Activated CD4-positive, CD25-positive, alpha-beta regulatory T cell (primary cell): ENCODE measurements around the gene GSC.
"Not testable (repeated sequence)": the region's sequence is repeated elsewhere in the genome, so short reads cannot be mapped to it uniquely, and the experiment has no call there.

Experiments
- DNase-seq, 4 experiments: peaks; one replicate each; lab custom pipeline; 2025; lab: John Stamatoyannopoulos, UW

Gene GSC

GRCh38 chr14:94771906-94772490, 2.1 kb upstream of the GSC start:
- DNase-seq, result no peak

- no peak for DNase-seq
Measured at GRCh38 chr14:94771158-94771905, 1.4 kb upstream of the GSC start.

GRCh38 chr14:94770815-94771157, 873 bp upstream of the GSC start:
- DNase-seq, result no peak

DNA sequence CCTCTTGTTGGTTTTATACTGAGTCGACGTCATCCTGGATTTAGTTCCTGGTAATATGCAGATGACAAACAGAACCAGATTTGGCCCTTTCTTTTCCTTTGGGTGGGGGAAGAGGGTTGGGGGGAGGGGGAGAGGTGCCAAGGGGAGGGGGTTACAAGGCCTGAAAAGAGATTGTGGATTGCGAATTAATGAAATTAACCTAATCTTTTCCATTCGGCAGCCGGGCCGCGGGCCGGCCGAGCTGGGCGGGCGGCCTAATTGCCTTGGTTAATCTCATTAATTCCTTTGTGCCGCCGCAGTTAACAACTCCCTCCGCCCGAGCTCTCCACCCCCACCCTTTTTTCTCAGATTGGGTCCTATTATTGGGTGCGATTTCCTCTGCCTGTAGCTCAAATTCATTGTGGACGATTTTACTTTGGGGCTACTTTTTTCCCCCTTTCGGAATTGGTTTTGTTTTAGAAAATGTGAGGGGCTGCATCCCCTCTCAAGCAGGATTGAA, 387 bp upstream of the GSC start:
- no peak for DNase-seq

DNA sequence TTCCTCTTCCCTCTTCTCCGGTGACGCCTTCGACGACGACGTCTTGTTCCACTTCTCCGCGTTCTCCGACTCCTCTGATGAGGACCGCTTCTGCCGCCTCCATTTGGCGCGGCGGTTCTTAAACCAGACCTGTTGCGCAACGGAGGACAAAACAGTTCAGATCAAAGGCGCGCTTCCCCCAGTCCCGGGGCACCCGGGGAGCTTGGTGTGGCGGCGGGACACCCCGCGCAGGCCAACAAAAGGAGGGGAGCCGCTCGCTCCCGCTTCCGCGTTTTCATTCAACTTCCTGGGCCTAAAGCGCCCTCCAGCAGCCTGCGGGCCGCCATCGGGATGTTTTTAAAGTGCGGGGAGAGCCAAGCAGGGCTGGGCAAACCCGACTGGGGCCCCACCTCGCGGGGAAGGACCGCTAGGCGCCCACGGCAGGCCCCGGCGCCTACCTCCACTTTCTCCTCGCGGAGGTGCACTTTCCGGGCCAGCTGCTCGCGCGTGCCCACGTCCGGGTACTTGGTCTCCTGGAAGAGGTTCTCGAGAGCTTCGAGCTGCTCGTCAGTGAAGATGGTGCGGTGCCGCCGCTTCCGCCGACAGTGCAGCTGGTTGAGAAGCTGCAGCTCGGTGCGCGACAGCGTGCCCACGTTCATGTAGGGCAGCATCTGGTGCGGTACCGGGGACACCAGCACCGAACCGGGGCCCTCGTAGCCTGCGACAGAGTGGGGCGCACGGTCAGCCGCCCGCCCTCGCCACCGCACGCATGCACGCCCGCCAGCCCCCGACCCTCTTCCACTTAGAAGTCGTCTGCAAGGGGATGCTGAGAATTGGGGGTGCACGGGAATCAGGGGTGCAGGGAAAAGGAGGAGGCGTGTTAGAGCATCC, 1.2 kb downstream of the GSC start:
- no peak for DNase-seq

GRCh38 chr14:94768141-94768520, 1.8 kb downstream of the GSC start:
- DNase-seq, result no peak

DNA sequence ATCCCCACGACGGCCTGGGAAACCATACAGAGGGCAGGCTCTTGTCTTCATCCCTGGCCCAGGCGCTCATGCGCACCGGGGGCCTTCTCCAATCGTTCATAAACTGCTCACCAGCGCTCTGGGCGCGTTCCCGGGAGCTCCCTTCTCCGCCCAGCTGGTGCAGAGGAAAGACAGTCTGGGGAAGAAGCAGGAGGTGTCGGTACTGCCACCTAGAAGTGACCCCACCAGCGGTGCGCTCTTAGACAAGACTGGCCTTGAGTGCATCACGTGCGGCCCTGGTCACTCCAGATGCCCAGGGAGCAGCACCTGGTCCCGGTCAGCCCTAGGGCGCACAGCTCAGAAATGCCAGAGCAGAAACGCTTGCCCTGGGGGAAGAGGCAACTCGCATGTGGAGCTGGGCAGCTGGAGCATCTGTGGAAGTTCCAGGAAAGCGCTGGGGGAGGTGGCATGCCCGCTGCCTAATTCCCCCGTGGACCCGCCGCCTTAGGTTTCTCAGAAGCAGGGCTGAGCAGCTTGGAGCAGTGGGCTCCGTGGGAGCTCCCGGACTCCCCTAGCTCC, 2.5 kb downstream of the GSC start:
- no peak for DNase-seq

DNA sequence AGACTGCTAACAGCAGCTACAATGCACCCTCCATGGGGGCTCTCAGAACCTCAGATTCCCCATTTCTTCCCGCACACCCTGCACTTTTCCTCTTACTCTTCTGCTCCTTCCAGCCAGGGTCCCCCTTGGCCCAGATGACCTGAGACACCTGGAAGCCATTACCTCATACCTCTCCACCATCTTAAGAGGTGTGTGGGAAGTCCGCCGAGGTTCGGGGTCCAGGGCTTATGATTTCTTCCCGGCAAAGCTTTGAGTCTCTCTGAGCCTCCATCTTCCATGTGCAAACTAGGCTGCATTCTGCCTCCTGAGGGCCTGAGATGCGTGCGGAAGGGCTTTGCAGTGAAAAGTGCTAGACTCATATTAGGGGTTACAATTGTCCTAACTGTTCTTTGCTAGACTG, 5.3 kb downstream of the GSC start:
- DNase-seq, result no peak

DNA sequence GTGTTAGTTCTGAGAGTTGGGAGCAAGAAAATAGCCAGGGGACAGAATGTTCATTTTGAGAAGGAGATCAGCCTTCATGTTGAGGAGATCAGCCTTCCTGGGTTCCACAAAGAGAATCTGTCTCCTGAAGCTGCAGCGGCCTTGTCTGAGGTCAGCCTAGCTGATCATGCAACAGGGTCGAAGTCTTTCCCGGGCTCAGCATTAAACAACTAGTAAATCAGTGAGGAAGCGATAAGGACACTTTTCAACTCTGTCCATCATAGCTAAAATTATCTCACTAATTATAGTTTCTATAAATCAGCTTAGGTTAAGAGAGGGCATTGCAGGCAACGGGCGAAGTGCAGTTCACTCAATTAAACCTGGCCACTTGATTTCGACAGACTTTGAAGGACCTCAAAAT, 7.5 kb downstream of the GSC start:
- no peak for DNase-seq

DNA sequence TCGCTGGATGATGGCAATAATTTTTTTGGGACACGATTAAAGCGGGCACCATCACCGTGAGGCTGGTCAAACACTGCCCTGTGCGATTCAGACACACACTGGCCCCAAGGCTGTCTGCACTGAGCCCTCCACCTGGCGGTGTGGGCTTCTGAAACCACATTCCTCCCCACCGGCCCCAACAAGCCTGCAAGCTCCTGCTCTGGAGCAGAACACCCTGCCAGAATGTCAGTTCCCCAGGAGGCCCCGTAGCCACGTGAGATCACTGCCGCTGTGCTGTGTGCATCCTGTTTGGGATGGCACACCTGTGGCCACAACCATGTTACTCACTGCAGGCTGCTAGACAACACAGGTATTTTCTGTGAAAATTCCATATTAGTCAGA, 7.9 kb downstream of the GSC start:
- DNase-seq, result no peak

GRCh38 chr14:94761348-94761996, 8.4 kb downstream of the GSC start:
- no peak for DNase-seq

DNA sequence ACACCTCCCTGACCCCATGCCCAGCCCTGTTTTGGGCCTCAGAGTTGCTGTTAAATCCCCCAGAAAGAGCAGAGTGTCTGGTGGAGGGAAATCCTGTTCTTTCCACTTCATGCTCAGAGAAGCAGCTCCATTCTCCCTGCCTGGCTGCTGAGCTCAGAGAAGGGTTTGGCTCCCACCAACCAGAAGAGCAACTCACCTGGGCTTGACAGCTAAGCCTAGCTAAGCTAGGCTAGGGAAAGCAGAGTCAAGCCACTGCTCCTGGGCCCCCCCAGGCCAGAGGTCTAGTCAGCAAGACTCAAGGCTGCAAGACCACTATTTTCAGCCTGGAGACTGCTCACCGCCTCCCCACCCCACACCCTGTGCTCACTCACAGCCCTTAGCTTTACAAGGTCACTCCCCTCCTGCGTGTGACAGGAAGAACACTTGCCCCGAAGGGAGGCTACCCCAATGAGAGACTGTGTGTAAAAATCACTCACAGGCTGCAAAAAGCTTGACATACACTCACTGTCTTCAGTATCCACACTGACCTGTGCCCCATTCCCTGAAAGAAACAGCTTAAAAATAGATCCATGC, 13.5 kb downstream of the GSC start:
- DNase-seq, result no peak

- no peak for DNase-seq
Measured at GRCh38 chr14:94754391-94754942, 15.4 kb downstream of the GSC start.

DNA sequence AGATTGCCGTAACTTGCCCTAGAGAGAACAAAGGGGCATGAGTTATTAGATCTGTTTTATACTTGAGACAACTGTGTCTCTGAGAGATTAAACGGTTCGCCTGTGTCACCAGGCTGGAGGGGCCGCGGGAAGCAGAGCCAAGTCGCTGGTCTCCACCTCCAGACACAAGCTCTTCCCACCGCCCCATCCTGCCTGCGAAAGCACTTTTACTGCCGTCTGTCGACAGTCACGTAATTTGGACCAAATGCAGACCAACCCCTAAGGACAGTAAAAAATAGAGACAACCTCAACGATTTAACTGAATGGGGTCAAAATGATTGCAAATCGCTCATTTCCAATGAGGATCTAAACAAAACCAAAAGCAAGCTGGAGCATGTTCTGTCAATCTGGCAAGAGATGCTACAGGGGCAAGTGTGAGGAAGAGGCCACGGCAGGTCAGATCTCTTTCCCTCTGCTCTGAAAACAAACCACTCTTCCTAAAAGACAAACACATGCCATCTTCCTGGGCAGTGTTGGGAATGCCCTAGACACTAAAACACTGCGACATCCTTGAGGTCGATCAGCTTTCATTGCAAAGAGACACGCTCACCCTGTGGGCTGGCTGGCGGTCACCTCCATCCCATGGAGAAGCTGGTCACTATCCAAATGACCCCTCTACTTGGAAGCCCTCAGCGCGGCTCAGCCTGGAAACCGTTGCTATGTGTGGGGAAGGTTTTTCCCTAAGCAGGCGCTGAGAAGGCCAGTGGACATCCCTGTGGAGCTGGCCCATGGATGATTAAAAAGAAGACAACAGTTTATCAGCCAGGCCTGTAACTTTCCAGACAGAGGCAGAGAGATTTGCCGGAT, 17.1 kb downstream of the GSC start:
- DNase-seq, result no peak

DNA sequence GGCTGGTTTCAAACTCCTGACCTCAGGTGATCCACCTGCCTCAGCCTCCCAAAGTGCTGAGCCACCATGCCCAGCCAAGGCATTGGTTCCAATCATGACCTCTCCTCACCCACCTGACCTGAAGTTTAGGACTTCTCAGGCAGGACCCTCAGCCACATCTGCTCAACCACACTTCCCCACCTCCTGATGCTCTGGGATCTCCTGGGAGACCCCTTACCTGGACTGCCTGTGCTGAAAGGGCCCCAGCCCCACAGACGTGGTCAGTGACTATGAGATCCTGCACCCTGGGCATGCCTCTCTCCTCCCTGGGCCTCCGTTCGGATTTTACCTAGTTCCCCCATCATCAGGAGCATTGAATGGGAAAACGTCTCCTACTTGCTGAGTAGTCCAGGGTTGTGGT, 18.0 kb downstream of the GSC start:
- no peak for DNase-seq

DNA sequence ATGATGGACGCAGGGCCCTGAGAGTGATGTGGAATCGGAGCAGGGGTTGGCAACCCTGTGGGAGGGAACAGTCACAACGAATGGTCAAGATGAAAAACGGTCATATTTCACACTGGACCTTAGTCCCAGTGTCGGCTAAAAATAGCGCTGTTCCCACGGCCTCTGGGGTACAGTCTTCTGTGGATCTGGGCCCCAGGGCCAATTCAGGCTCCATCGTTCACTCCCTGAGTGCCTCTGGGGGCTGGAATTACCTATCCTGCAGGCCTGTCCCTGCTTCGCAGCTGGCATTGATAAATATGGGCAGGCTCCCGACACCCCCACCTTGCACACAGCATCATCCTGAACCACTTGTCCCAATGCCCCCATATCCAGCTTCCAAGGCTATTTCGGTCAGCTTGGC, 18.6 kb downstream of the GSC start:
- no peak for DNase-seq

DNA sequence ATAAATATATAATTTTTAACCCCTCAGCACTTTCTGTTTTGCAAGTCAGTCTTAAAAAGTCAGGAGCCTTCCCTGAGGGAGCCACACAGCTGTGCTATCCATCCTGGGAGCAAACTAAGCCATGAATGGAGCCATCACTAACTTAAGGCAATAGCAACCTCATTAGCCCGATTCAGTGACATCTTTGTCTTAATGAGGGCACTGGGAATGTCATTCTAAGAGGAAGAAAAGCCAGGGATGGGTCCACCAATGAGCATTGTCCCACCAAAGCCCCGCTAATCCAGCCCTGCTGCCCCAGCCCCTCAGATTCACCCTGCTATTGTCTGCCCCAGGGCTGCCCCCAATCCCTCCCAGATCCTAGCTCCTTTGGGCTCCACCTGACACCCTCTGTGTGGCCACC, 19.5 kb downstream of the GSC start:
- no peak for DNase-seq

DNA sequence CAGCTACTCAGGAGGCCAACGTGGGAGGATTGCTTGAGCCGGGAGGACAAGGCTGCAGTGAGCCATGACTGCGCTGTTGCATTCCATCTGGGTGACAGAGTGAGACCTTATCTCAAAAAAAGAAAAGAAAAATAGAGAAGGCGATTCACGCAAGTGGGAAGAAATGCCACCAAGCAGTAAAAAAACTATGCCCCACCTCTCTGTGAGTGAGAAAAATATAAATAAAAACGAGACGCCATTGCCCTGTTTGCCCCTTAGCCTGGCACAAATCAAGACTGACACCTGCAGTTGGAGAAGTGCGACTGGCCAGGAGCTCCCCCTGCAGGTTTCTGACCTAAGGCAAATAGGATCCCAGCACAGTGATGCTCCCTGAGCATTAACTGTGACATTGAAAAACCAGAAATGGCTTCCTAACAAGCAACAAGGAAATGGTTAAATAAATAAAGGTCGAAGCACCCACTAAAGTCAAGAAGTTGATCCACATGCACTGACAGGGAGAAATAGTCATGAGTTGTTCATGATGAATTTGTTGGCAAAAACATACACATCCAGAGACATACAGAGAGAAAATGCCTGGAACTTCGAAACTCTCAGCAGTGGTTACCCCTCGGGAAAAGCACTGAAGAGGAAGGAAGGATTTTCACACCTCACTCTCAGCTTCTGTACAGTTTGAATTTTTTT, 21.1 kb downstream of the GSC start:
- no peak for DNase-seq

GRCh38 chr14:94747739-94748138, 22.2 kb downstream of the GSC start:
- DNase-seq, result no peak

- not testable (repeated sequence) for DNase-seq
Measured at GRCh38 chr14:94747153-94747552, 22.8 kb downstream of the GSC start.
